Muscle layer of colon (tissue), 2 donors: ENCODE data around the gene OTUD7B.

ENCODE experiments used
- H3K27ac ChIP-seq: one replicate; pipeline ENCODE4 v1.7.0; 2013; ENCODE audit warnings: low read depth, mild to moderate bottlenecking, low read length, moderate library complexity
- H3K27me3 ChIP-seq, 2 donors: one replicate each; pipeline ENCODE4 v1.7.0; 2013; ENCODE audit warnings: low read length in 2 of 2, mild to moderate bottlenecking in 2 of 2; ENCODE audit not compliant: insufficient read depth in 2 of 2, control insufficient read depth in 1 of 2
- H3K36me3 ChIP-seq: one replicate; pipeline ENCODE4 v1.7.0; 2013; ENCODE audit warnings: mild to moderate bottlenecking, low read length; ENCODE audit not compliant: insufficient read depth
- H3K4me1 ChIP-seq: one replicate; pipeline ENCODE4 v1.7.0; 2013; ENCODE audit warnings: mild to moderate bottlenecking, low read length; ENCODE audit not compliant: insufficient read depth
- H3K4me3 ChIP-seq, 2 donors: one replicate each; pipeline ENCODE4 v1.7.0; 2013; ENCODE audit warnings: low read length in 2 of 2, low read depth in 1 of 2, mild to moderate bottlenecking in 1 of 2, moderate library complexity in 1 of 2
- H3K9ac ChIP-seq: one replicate; pipeline ENCODE4 v1.7.0; 2013; ENCODE audit warnings: low read length
- H3K9me3 ChIP-seq: one replicate; pipeline ENCODE4 v1.7.0; 2013; ENCODE audit warnings: mild to moderate bottlenecking, low read length
- donor health status: abdominal sarcoma.
- donor health status: Adenocarcinoma of cecum.

OTUD7B gene

GRCh38 chr1:150002217-150002616 is 8.3 kb downstream of the OTUD7B start:
- Histone ChIP-seq H3K27ac (no peak overlapping the region), H3K36me3 (peaks cover 21% of the 10 kb centered on the region), H3K4me1 (peaks cover 37% of the 10 kb centered on the region), H3K9ac (no peak overlapping the region), H3K9me3 (no peaks in the 10 kb centered on the region), H3K27me3 (no peaks in the 10 kb centered on the region), H3K4me3 (no peak overlapping the region)

GRCh38 chr1:150001415-150001814 is 9.1 kb downstream of the OTUD7B start:
- no peaks in the 10 kb centered on the region for H3K9me3 ChIP-seq
- no peak overlapping the region for H3K4me3 ChIP-seq
- peaks cover 39% of the 10 kb centered on the region for H3K4me1 ChIP-seq
- no peaks in the 10 kb centered on the region for H3K27me3 ChIP-seq
- no peak overlapping the region for H3K27ac ChIP-seq
- peaks cover 21% of the 10 kb centered on the region for H3K36me3 ChIP-seq
- H3K9ac ChIP-seq: no peak overlapping the region

- H3K4me1 ChIP-seq: peaks cover 45% of the 10 kb centered on the region
- H3K27ac ChIP-seq: no peak overlapping the region
- H3K27me3 ChIP-seq: no peaks in the 10 kb centered on the region
- no peak overlapping the region for H3K9ac ChIP-seq
- H3K9me3 ChIP-seq: no peaks in the 10 kb centered on the region
- peaks cover 16% of the 10 kb centered on the region for H3K36me3 ChIP-seq
- H3K4me3 ChIP-seq: no peak overlapping the region
These were observed 12.8 kb downstream of the OTUD7B start for GRCh38 chr1:149997585-149998262.

- H3K9me3 ChIP-seq: no peaks in the 10 kb centered on the region
- no peaks in the 10 kb centered on the region for H3K27me3 ChIP-seq
- H3K27ac ChIP-seq: no peak overlapping the region
- H3K36me3 ChIP-seq: peaks cover 16% of the 10 kb centered on the region
- no peak overlapping the region for H3K9ac ChIP-seq
- H3K4me3 ChIP-seq: no peak overlapping the region
- peaks cover 38% of the 10 kb centered on the region for H3K4me1 ChIP-seq
These were observed 14.6 kb downstream of the OTUD7B start for GRCh38 chr1:149995927-149996326.

GRCh38 chr1:149993764-149994163 is 16.8 kb downstream of the OTUD7B start:
- peaks cover 5% of the 10 kb centered on the region for H3K36me3 ChIP-seq
- peaks cover 29% of the 10 kb centered on the region for H3K4me1 ChIP-seq
- no peak overlapping the region for H3K27ac ChIP-seq
- no peak overlapping the region for H3K9ac ChIP-seq
- no peaks in the 10 kb centered on the region for H3K9me3 ChIP-seq
- H3K4me3 ChIP-seq: no peak overlapping the region
- no peaks in the 10 kb centered on the region for H3K27me3 ChIP-seq

- H3K9me3 ChIP-seq: no peaks in the 10 kb centered on the region
- no peak overlapping the region for H3K9ac ChIP-seq
- no peak overlapping the region for H3K4me3 ChIP-seq
- peaks cover 5% of the 10 kb centered on the region for H3K36me3 ChIP-seq
- H3K27me3 ChIP-seq: no peaks in the 10 kb centered on the region
- peaks cover 31% of the 10 kb centered on the region for H3K4me1 ChIP-seq
- no peak overlapping the region for H3K27ac ChIP-seq
These were observed 17.3 kb downstream of the OTUD7B start for GRCh38 chr1:149993181-149993580.

- no peak overlapping the region for H3K27ac ChIP-seq
- H3K27me3 ChIP-seq: no peaks in the 10 kb centered on the region
- H3K9me3 ChIP-seq: no peaks in the 10 kb centered on the region
- no peak overlapping the region for H3K9ac ChIP-seq
- no peaks in the 10 kb centered on the region for H3K36me3 ChIP-seq
- no peak overlapping the region for H3K4me3 ChIP-seq
- peaks cover 22% of the 10 kb centered on the region for H3K4me1 ChIP-seq
These were observed 23.3 kb downstream of the OTUD7B start for GRCh38 chr1:149987297-149987595.

GRCh38 chr1:149986486-149987296 is 23.8 kb downstream of the OTUD7B start:
- Histone ChIP-seq H3K9me3 (no peaks in the 10 kb centered on the region), H3K9ac (no peak overlapping the region), H3K36me3 (no peaks in the 10 kb centered on the region), H3K4me3 (no peak overlapping the region), H3K27ac (no peak overlapping the region), H3K27me3 (no peaks in the 10 kb centered on the region), H3K4me1 (peaks cover 22% of the 10 kb centered on the region)

GRCh38 chr1:149979972-149980540 is 30.5 kb downstream of the OTUD7B start:
- H3K27me3 ChIP-seq: no peaks in the 10 kb centered on the region
- no peak overlapping the region for H3K9ac ChIP-seq
- H3K27ac ChIP-seq: no peak overlapping the region
- no peaks in the 10 kb centered on the region for H3K9me3 ChIP-seq
- H3K4me1 ChIP-seq: peaks cover 9% of the 10 kb centered on the region
- no peak overlapping the region for H3K4me3 ChIP-seq
- H3K36me3 ChIP-seq: peaks cover 12% of the 10 kb centered on the region

GRCh38 chr1:149979245-149979971 is 31.1 kb downstream of the OTUD7B start:
- H3K4me1 ChIP-seq: peaks cover 9% of the 10 kb centered on the region
- H3K4me3 ChIP-seq: no peak overlapping the region
- no peaks in the 10 kb centered on the region for H3K27me3 ChIP-seq
- H3K9me3 ChIP-seq: no peaks in the 10 kb centered on the region
- H3K36me3 ChIP-seq: peaks cover 15% of the 10 kb centered on the region
- H3K27ac ChIP-seq: no peak overlapping the region
- H3K9ac ChIP-seq: no peak overlapping the region

GRCh38 chr1:149978547-149979023 is 31.9 kb downstream of the OTUD7B start:
- no peaks in the 10 kb centered on the region for H3K27me3 ChIP-seq
- H3K9ac ChIP-seq: no peak overlapping the region
- no peak overlapping the region for H3K4me3 ChIP-seq
- no peak overlapping the region for H3K27ac ChIP-seq
- no peaks in the 10 kb centered on the region for H3K9me3 ChIP-seq
- H3K4me1 ChIP-seq: peaks cover 9% of the 10 kb centered on the region
- peaks cover 15% of the 10 kb centered on the region for H3K36me3 ChIP-seq
